Duodenal mucosa (tissue), 2 donors: ENCODE measurements around the gene PRDM2.

Experiments
- H3K27ac ChIP-seq: one replicate; pipeline ENCODE4 v1.7.0; 2013; ENCODE audit warnings: low read depth, low read length
- H3K27me3 ChIP-seq, 2 donors: one replicate each; pipeline ENCODE4 v1.7.0; 2013; ENCODE audit warnings: low read length in 2 of 2, control low read depth in 1 of 2; ENCODE audit not compliant: insufficient read depth in 2 of 2, control insufficient read depth in 1 of 2
- H3K36me3 ChIP-seq, 2 donors: one replicate each; pipeline ENCODE4 v1.7.0; 2013; ENCODE audit warnings: low read length in 2 of 2, control low read depth in 1 of 2; ENCODE audit not compliant: insufficient read depth in 2 of 2, control insufficient read depth in 1 of 2
- H3K4me1 ChIP-seq, 2 donors: one replicate each; pipeline ENCODE4 v1.7.0; 2013; ENCODE audit warnings: low read length in 2 of 2, control low read depth in 1 of 2; ENCODE audit not compliant: insufficient read depth in 2 of 2, control insufficient read depth in 1 of 2
- H3K4me3 ChIP-seq, 2 donors: one replicate each; pipeline ENCODE4 v1.7.0; 2013; ENCODE audit warnings: low read length in 2 of 2, low read depth in 1 of 2
- H3K9ac ChIP-seq, 2 donors: one replicate each; pipeline ENCODE4 v1.7.0; 2013; ENCODE audit warnings: low read length in 2 of 2, low read depth in 1 of 2
- H3K9me3 ChIP-seq, 2 donors: one replicate each; pipeline ENCODE4 v1.7.0; 2013; ENCODE audit warnings: low read length in 2 of 2, control low read depth in 1 of 2; ENCODE audit not compliant: control insufficient read depth in 1 of 2

The PRDM2 gene

GRCh38 chr1:13829152-13829769, 129.3 kb downstream of the PRDM2 start:
- no peaks in the 10 kb centered on the region for H3K9me3 ChIP-seq
- H3K4me3 ChIP-seq, result peak overlapping the region; percentile 48 to 54
- H3K27me3 ChIP-seq, result peaks cover 7 to 20% of the 10 kb centered on the region in 2 donors
- no peak overlapping the region for H3K27ac ChIP-seq
- no peaks in the 10 kb centered on the region for H3K36me3 ChIP-seq
- peaks cover 21 to 36% of the 10 kb centered on the region in 2 donors for H3K4me1 ChIP-seq
- H3K9ac ChIP-seq, result peak overlapping the region in 1 of 2 donors; percentile 44

GRCh38 chr1:13830170-13830569, 130.2 kb downstream of the PRDM2 start:
- H3K9ac ChIP-seq, result no peak overlapping the region
- peaks cover 7 to 22% of the 10 kb centered on the region in 2 donors for H3K27me3 ChIP-seq
- no peak overlapping the region for H3K27ac ChIP-seq
- peaks cover 21 to 36% of the 10 kb centered on the region in 2 donors for H3K4me1 ChIP-seq
- no peaks in the 10 kb centered on the region for H3K36me3 ChIP-seq
- no peak overlapping the region for H3K4me3 ChIP-seq
- no peaks in the 10 kb centered on the region for H3K9me3 ChIP-seq

GRCh38 chr1:13830616-13831280, 130.8 kb downstream of the PRDM2 start:
- H3K27ac ChIP-seq, result no peak overlapping the region
- no peak overlapping the region for H3K9ac ChIP-seq
- no peaks in the 10 kb centered on the region for H3K9me3 ChIP-seq
- peaks cover 7 to 22% of the 10 kb centered on the region in 2 donors for H3K27me3 ChIP-seq
- H3K36me3 ChIP-seq, result no peaks in the 10 kb centered on the region
- H3K4me3 ChIP-seq, result no peak overlapping the region
- H3K4me1 ChIP-seq, result peaks cover 21 to 36% of the 10 kb centered on the region in 2 donors

DNA sequence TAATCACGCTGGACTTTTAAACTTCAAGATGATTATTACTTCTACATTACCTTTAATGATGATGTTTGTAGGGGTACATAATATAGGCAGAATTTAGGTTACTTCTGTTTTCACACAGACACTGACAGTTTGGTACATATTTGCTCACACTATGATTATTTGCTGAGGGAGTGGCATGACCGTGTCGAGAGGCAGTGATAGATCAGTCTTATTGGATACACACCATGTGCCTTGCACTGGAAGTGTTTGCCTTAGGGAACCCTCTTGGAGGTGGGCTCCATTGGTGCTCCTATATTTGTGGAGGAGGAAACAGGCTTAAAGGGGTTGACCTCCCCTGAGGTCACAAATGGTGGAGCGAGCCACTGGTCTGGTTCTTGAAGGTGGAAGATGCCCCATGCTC, 132.1 kb downstream of the PRDM2 start:
- Histone ChIP-seq H3K36me3 (no peaks in the 10 kb centered on the region), H3K9me3 (no peaks in the 10 kb centered on the region), H3K4me1 (peaks cover 21 to 26% of the 10 kb centered on the region in 2 donors), H3K27me3 (peaks cover 7 to 21% of the 10 kb centered on the region in 2 donors), H3K27ac (no peak overlapping the region), H3K9ac (no peak overlapping the region), H3K4me3 (no peak overlapping the region)

GRCh38 chr1:13832536-13832935, 132.5 kb downstream of the PRDM2 start:
- H3K36me3 ChIP-seq, result no peaks in the 10 kb centered on the region
- no peak overlapping the region for H3K4me3 ChIP-seq
- no peak overlapping the region for H3K9ac ChIP-seq
- H3K27ac ChIP-seq, result no peak overlapping the region
- H3K4me1 ChIP-seq, result peaks cover 21 to 26% of the 10 kb centered on the region in 2 donors
- no peaks in the 10 kb centered on the region for H3K9me3 ChIP-seq
- peaks cover 7 to 17% of the 10 kb centered on the region in 2 donors for H3K27me3 ChIP-seq

DNA sequence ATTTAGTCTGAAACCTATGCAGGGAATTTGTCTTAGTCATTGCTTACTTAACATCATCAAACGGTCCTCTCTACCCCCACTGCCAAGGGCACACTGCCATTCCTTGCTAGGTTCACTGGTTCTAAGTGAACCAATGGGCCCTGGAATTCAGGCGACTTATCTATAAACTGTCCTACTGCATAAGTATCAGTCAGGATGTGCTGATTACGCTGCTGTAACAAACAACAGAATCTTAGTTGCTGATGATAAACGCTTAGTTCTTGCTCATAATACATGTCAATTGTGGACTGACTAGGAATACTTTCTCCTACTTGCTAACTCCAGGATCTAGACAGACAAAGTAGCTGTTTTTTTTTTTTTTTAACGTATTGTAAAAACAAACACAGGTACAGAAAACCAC, 136.1 kb downstream of the PRDM2 start:
- H3K4me1 ChIP-seq, result peaks cover 13% of the 10 kb centered on the region in 2 donors
- H3K36me3 ChIP-seq, result no peaks in the 10 kb centered on the region
- no peak overlapping the region for H3K4me3 ChIP-seq
- no peak overlapping the region for H3K9ac ChIP-seq
- H3K9me3 ChIP-seq, result no peaks in the 10 kb centered on the region
- peaks cover 4 to 7% of the 10 kb centered on the region in 2 donors for H3K27me3 ChIP-seq
- no peak overlapping the region for H3K27ac ChIP-seq

DNA sequence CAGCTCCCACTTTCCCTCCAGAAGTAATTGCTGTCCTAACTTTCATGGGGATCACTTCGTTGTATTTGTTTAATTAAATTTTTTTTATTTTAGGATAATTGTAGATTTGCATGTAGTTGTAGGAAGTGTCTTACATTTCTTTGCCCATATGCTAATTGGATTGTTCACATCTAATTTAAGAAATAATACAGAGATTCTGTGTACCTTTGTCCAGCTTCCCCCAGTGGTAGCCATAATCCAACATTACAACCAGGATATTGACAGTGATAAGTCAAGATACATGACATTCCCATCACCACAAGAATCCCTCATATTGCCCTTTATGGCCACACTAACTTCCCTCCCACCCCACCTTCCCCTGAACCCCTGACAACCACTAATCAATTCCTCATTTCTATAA, 136.6 kb downstream of the PRDM2 start:
- Histone ChIP-seq H3K4me1 (peaks cover 13% of the 10 kb centered on the region in 2 donors), H3K9ac (no peak overlapping the region), H3K9me3 (no peaks in the 10 kb centered on the region), H3K36me3 (no peaks in the 10 kb centered on the region), H3K4me3 (no peak overlapping the region), H3K27ac (no peak overlapping the region), H3K27me3 (peaks cover 4 to 7% of the 10 kb centered on the region in 2 donors)

DNA sequence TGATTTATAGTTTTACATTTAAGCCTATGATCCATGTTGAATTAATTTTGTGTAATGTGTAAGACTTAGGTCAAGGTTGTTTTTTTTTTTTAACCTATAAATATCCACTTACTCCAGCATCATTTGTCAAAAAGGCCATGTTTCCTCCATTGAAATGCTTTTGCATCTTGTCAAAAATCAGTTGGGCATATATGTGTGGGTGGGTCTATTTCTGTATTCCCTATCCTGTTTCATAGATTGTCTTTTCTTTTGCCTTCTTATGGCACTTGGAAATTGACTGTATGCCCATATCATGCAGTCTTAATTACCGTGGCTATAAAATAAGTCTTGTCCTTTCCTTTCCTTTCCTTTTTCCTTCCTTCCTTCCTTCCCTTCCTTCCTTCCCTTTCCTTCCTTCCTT, 138.2 kb downstream of the PRDM2 start:
- Histone ChIP-seq H3K27ac (no peak overlapping the region), H3K27me3 (peaks cover 0 to 4% of the 10 kb centered on the region in 2 donors), H3K9ac (no peak overlapping the region), H3K4me3 (no peak overlapping the region), H3K4me1 (peaks cover 0 to under 1% of the 10 kb centered on the region in 2 donors), H3K36me3 (no peaks in the 10 kb centered on the region), H3K9me3 (no peaks in the 10 kb centered on the region)

DNA sequence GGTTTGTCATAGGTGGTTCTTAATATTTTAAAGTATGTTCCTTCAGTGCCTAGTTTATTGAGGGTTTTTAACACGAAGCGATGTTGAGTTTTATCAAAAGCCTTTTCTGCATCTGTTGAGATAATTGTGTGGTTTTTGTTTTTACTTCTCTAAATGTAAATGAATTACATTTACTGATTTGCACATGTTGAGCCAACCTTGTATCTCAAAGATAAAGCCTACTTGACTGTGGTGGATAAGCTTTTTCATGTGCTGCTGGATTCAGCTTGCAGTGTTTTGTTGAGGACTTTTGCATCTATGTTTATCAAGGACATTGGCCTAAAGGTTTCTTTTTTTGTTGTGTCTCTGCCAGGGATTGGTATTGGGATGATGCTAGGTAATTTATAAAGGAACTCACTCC, 142.5 kb downstream of the PRDM2 start:
- H3K4me3 ChIP-seq, result no peak overlapping the region
- H3K27ac ChIP-seq, result no peak overlapping the region
- no peaks in the 10 kb centered on the region for H3K36me3 ChIP-seq
- H3K9me3 ChIP-seq, result no peaks in the 10 kb centered on the region
- H3K9ac ChIP-seq, result no peak overlapping the region
- H3K4me1 ChIP-seq, result no peaks in the 10 kb centered on the region
- H3K27me3 ChIP-seq, result no peaks in the 10 kb centered on the region

- peaks cover 0 to 12% of the 10 kb centered on the region in 2 donors for H3K9me3 ChIP-seq
- no peaks in the 10 kb centered on the region for H3K27me3 ChIP-seq
- no peaks in the 10 kb centered on the region for H3K4me1 ChIP-seq
- H3K4me3 ChIP-seq, result no peak overlapping the region
- no peak overlapping the region for H3K27ac ChIP-seq
- H3K9ac ChIP-seq, result no peak overlapping the region
- H3K36me3 ChIP-seq, result no peaks in the 10 kb centered on the region
These were observed 151.7 kb downstream of the PRDM2 start for GRCh38 chr1:13851726-13852125.
